ENCODE data around the gene OR4X1.

Gene OR4X1

DNA sequence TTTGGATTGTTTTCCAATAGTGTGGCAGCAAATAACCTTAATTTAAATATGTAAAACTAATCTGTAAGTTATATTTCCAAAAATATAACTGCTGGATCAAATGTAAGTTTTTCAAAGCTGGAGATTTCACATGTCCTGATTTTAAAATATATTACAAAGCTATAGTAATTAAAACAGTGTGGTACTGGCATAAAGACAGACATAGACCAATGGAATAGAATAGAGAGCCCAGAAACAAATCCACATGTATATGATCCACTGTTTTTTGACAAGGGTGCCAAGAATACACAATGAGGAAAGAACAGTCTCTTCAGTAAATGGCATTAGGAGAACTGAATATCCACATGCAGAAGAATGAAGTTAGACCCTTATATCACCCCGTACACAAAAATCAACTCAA is 14.8 kb upstream of the OR4X1 start:
- H3K27me3 ChIP-seq (ENCODE audit: insufficient read depth, poor library complexity, severe bottlenecking), result no peaks in the 10 kb centered on the region
- no peak overlapping the region for H3K4me3 ChIP-seq (replicated peaks; ENCODE audit: insufficient read depth, low read length)
- TF ChIP-seq REST (IDR thresholded peaks at IDR 0.05; ENCODE audit: insufficient replicate concordance, low read depth) (no peak), SPI1 (IDR thresholded peaks at IDR 0.05; ENCODE audit: borderline replicate concordance, low read depth) (no peak), GABPA (IDR thresholded peaks at IDR 0.05; ENCODE audit: low read depth) (no peak), POLR2AphosphoS5 (IDR thresholded peaks at IDR 0.05; ENCODE audit: low read depth) (no peak), CTCF (IDR thresholded peaks at IDR 0.05; ENCODE audit: insufficient read depth, low read length) (no peak)
- DNase-seq (ENCODE audit: low read depth in 1 of 2, low spot score in 1 of 2), result no peak
- H3K27ac ChIP-seq (replicated peaks), result no peak overlapping the region

DNA sequence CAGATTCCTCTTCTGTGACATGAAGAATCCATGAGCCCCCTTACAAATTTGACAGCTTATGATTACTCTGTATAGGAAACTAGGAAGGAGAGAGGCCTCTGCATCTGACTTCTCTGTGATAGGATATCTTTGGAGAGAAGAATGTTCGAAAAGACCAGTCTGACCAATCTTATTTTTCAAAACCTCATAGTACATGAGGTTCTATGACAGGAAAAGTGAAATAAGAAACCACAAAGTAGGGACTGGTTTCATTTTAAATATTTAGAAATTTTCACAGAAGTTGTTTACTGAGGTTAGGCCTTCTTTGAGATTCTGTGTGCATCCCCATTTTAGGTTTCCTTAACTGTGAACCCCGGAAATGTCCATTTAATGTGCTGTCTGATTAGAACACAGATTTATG is 2.1 kb upstream of the OR4X1 start:
- no peak overlapping the region for H3K4me3 ChIP-seq (replicated peaks; ENCODE audit: insufficient read depth, low read length)
- TF ChIP-seq GABPA (IDR thresholded peaks at IDR 0.05; ENCODE audit: low read depth) (no peak), CTCF (IDR thresholded peaks at IDR 0.05; ENCODE audit: insufficient read depth, low read length) (no peak)
- peaks cover 4% of the 10 kb centered on the region for H3K27me3 ChIP-seq (ENCODE audit: insufficient read depth, poor library complexity, severe bottlenecking)
- no peak for DNase-seq (ENCODE audit: low read depth in 1 of 2, low spot score in 1 of 2)
- no peak overlapping the region for H3K27ac ChIP-seq (replicated peaks)

DNA sequence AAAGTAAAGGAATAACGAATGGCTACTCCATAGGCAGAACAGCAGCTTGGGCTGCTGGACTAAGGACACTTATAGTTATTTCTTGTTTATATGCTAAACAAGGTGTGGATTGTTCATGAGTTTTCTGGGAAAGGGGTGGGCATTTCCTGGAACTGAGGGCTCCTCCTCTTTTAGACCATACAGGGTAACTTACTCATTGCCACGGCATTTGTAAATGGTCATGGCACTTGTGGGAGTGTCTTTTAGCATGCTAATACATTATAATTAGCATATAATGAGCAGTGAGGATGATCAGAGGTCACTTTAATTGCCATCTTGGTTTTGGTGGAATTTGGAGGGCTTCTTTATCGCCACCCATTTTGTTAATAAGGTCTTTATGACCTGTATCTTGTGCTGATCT is 7.0 kb downstream of the OR4X1 start:
- Histone ChIP-seq H3K27me3 (ENCODE audit: insufficient read depth, poor library complexity, severe bottlenecking) (no peaks in the 10 kb centered on the region), H3K4me3 (replicated peaks; ENCODE audit: insufficient read depth, low read length) (no peak overlapping the region), H3K27ac (replicated peaks) (no peak overlapping the region)
- DNase-seq (ENCODE audit: low read depth in 1 of 2, low spot score in 1 of 2), result no peak
- no peak for TF ChIP-seq POLR2AphosphoS5 (IDR thresholded peaks at IDR 0.05; ENCODE audit: low read depth)
- TF ChIP-seq REST (IDR thresholded peaks at IDR 0.05; ENCODE audit: insufficient replicate concordance, low read depth), result no peak

DNA sequence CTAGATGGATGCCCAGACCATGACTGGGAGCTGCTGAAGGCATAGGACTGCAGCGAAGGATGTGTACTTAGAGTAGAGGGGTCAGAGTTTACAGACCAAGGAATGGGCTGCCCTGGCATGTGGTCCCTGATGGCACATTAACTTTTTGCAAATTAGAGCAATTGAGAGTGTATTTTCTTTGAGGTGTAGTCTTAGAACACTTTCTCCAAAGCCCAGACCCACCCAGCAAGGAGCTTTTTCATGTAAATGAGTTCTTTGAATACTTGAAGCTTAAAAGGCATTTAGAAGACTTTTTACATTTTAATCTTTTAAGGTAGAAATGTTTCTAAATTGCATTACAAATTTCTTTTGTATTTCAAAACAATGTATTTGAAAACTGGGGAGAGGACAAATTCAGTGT is 8.9 kb downstream of the OR4X1 start:
- no peaks in the 10 kb centered on the region for H3K27me3 ChIP-seq (ENCODE audit: insufficient read depth, poor library complexity, severe bottlenecking)
- no peak for DNase-seq (ENCODE audit: low read depth in 1 of 2, low spot score in 1 of 2)
- H3K4me3 ChIP-seq (replicated peaks; ENCODE audit: insufficient read depth, low read length), result no peak overlapping the region
- TF ChIP-seq GABPA (IDR thresholded peaks at IDR 0.05; ENCODE audit: low read depth), result no peak
- TF ChIP-seq POLR2AphosphoS5 (IDR thresholded peaks at IDR 0.05; ENCODE audit: low read depth), result no peak
- no peak for TF ChIP-seq REST (IDR thresholded peaks at IDR 0.05; ENCODE audit: insufficient replicate concordance, low read depth)
- TF ChIP-seq CTCF (IDR thresholded peaks at IDR 0.05; ENCODE audit: insufficient read depth, low read length), result no peak
- no peak for TF ChIP-seq SPI1 (IDR thresholded peaks at IDR 0.05; ENCODE audit: borderline replicate concordance, low read depth)
- H3K27ac ChIP-seq (replicated peaks), result no peak overlapping the region

Measured in HL-60 (cell line).